Panc1 (cell line): Measurements from ENCODE around the gene KAT7. TPM values are rescaled to one million over a fixed set of nuclear protein-coding genes. Genes with fewer than 3 reads are reported as not detected.
A peak's percentile ranks its signal among the peaks of the same experiment; 100 is the strongest.

ENCODE experiments used
- ATAC-seq: fragments of 200-7000 bp; cut with Tn5 transposase; 2 replicates; pipeline ENCODE4 v1.9.1; 2020; ENCODE audit warnings: mild to moderate bottlenecking, moderate library complexity
- BruUV-seq: library from RNA; stranded (reverse); fragments of 400-500 nt; replicated peaks from 2 replicates; lab custom pipeline; 2021; lab: Mats Ljungman, UMichigan
- CTCF ChIA-PET: fragments of 300-600 bp; sonication (Branson Sonifier 250); formaldehyde crosslinking; loops from one replicate; lab custom pipeline; 2022; ENCODE audit warnings: antibody characterized with exemption; lab: Charles Lee
- POLR2A ChIA-PET: fragments of 300-600 bp; sonication (Branson Sonifier 250); formaldehyde crosslinking; loops from one replicate; lab custom pipeline; 2022; ENCODE audit warnings: antibody characterized with exemption; lab: Charles Lee
- DNase-seq: peaks from one replicate; pipeline ENCODE4 v3.0.0-alpha.2; 2010; ENCODE audit warnings: low read depth, low spot score
- H3K27ac ChIP-seq: 2 replicates; pipeline ENCODE4 v1.5.1; 2011; ENCODE audit warnings: mild to moderate bottlenecking, low read length, inconsistent platforms
- H3K27me3 ChIP-seq: fragments of 200-500 bp; sonication (Bioruptor generic); 2 replicates; pipeline ENCODE4 v1.6.0; 2014; ENCODE audit warnings: low read length, inconsistent platforms; ENCODE audit not compliant: control insufficient read depth, insufficient read depth
- H3K36me3 ChIP-seq: fragments of 200-500 bp; sonication (Bioruptor generic); 2 replicates; pipeline ENCODE4 v1.5.1; 2014; ENCODE audit warnings: inconsistent platforms, mild to moderate bottlenecking, low read length, moderate library complexity; ENCODE audit not compliant: control insufficient read depth, insufficient read depth
- H3K4me1 ChIP-seq: 2 replicates; pipeline ENCODE4 v1.5.1; 2011; ENCODE audit warnings: inconsistent platforms, mild to moderate bottlenecking, low read length, moderate library complexity; ENCODE audit not compliant: control insufficient read depth, insufficient read depth
- H3K4me3 ChIP-seq, 2 experiments: 2 replicates each; pipeline ENCODE4 v1.5.1; 2011 to 2012; ENCODE audit warnings: low read depth in 2 of 2, low read length in 2 of 2, mild to moderate bottlenecking in 2 of 2, inconsistent platforms in 1 of 2, moderate library complexity in 1 of 2
- H3K9me3 ChIP-seq: fragments of 200-500 bp; sonication (Bioruptor generic); 2 replicates; pipeline ENCODE4 v1.5.1; 2014; ENCODE audit warnings: low read depth, mild to moderate bottlenecking, inconsistent platforms, low read length, moderate library complexity; ENCODE audit not compliant: control insufficient read depth, insufficient read depth
- POLR2AphosphoS5 ChIP-seq: IDR thresholded peaks from 2 replicates; pipeline ENCODE4 v1.6.1; 2012; ENCODE audit warnings: mild to moderate bottlenecking, low read depth, low read length, moderate library complexity
- SIN3A ChIP-seq: IDR thresholded peaks from 2 replicates; pipeline ENCODE4 v1.6.1; 2012; ENCODE audit warnings: low read depth, mild to moderate bottlenecking, low read length, moderate library complexity, borderline replicate concordance; ENCODE audit not compliant: insufficient read depth
- TCF7L2 ChIP-seq: IDR thresholded peaks from 2 replicates; pipeline ENCODE4 v1.6.1; 2011; ENCODE audit warnings: mild to moderate bottlenecking, low read depth, low read length, inconsistent platforms
- in situ Hi-C: cut with HindIII; loops from 2 replicates; pipeline ENCODE4 v1.10.0; 2016; ENCODE audit warnings: low sequenced_read_pairs, low pct_unique_long_range_greater_than_20kb
- intact Hi-C: fragments of 100-400 bp; cut with micrococcal nuclease; formaldehyde crosslinking; loops from one replicate; pipeline ENCODE4 v1.10.0; 2022; ENCODE audit not compliant: unreplicated experiment
- total RNA-seq: library from RNA; stranded (reverse); gene quantifications from one replicate; pipeline ENCODE4 v1.2.1, GENCODE V29; 2021; ENCODE audit not compliant: unreplicated experiment
- TF ChIP-seq, protein P1 (sequence below): fragments of 450-650 bp; IDR thresholded peaks from 2 replicates; pipeline ENCODE4 v1.5.1; 2017; ENCODE audit warnings: mild to moderate bottlenecking
- TF ChIP-seq, protein P2 (sequence below), 2 experiments: IDR thresholded peaks; 2 replicates each; pipeline ENCODE4 v1.6.1; 2011 to 2012; ENCODE audit warnings: low read depth in 2 of 2, control low read depth in 1 of 2, low read length in 1 of 2, mild to moderate bottlenecking in 1 of 2, moderate library complexity in 1 of 2; ENCODE audit not compliant: insufficient read depth in 1 of 2

The KAT7 gene
- total RNA-seq, 1 experiment from 2014 or later: 69.0 TPM

DNA sequence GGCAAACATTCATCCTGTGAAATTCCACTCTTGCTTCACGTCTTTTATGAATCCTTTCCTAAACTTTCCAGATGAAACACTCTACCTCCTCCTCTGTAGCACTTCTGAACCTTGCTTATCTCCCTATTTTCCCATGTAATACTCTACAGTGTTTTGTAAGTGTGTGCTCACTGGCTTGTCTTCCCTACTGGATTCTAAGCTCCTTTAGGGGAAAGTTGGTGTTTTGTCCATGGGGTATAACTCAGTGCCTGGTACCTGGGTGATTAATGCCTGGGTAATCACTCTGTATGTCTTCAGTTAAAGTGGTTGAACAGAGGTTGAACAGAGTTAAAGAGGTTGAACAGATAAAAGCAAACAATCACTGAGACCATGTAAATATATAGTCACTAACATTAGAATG, 3.8 kb upstream of the KAT7 start:
- Histone ChIP-seq H3K4me3 (no peak overlapping the region), H3K9me3 (no peaks in the 10 kb centered on the region), H3K4me1 (peaks cover 10% of the 10 kb centered on the region), H3K27me3 (no peaks in the 10 kb centered on the region), H3K27ac (no peak overlapping the region), H3K36me3 (peaks cover 3% of the 10 kb centered on the region; the same call in 1 of the 2 replicates)
- intact Hi-C loops: no loop called here
- TF ChIP-seq SIN3A: no peak
- BruUV-seq: no TSS peak
- ChIA-PET POLR2A (no interaction called here), CTCF (no interaction called here)
- in situ Hi-C loops: no loop called here
- DNase-seq: no peak
- no peak for ATAC-seq

- no peak for DNase-seq
- H3K9me3 ChIP-seq: no peaks in the 10 kb centered on the region
- peaks cover 13% of the 10 kb centered on the region for H3K36me3 ChIP-seq
- ATAC-seq: no peak
- H3K27me3 ChIP-seq: no peaks in the 10 kb centered on the region
- peak overlapping the region; percentile 98 for H3K27ac ChIP-seq
- intact Hi-C loops (no loop called here), in situ Hi-C loops (no loop called here)
- H3K4me1 ChIP-seq: peaks cover 18% of the 10 kb centered on the region
- peak overlapping the region; percentile 92 to 98 for H3K4me3 ChIP-seq
- CTCF ChIA-PET: no interaction called here
- POLR2A ChIA-PET: interaction anchor here (0.9 to 1.0 kb wide), 3 partner anchors 14 to 41 kb away, joined by 3 read pairs; partner anchors contain the start of gene FAM117A
- BruUV-seq: TSS peak; percentile 88
- no peak for TF ChIP-seq POLR2AphosphoS5
- TF ChIP-seq, protein P1, sequence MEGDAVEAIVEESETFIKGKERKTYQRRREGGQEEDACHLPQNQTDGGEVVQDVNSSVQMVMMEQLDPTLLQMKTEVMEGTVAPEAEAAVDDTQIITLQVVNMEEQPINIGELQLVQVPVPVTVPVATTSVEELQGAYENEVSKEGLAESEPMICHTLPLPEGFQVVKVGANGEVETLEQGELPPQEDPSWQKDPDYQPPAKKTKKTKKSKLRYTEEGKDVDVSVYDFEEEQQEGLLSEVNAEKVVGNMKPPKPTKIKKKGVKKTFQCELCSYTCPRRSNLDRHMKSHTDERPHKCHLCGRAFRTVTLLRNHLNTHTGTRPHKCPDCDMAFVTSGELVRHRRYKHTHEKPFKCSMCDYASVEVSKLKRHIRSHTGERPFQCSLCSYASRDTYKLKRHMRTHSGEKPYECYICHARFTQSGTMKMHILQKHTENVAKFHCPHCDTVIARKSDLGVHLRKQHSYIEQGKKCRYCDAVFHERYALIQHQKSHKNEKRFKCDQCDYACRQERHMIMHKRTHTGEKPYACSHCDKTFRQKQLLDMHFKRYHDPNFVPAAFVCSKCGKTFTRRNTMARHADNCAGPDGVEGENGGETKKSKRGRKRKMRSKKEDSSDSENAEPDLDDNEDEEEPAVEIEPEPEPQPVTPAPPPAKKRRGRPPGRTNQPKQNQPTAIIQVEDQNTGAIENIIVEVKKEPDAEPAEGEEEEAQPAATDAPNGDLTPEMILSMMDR: no peak
- no peak for TF ChIP-seq TCF7L2
- TF ChIP-seq, protein P2, sequence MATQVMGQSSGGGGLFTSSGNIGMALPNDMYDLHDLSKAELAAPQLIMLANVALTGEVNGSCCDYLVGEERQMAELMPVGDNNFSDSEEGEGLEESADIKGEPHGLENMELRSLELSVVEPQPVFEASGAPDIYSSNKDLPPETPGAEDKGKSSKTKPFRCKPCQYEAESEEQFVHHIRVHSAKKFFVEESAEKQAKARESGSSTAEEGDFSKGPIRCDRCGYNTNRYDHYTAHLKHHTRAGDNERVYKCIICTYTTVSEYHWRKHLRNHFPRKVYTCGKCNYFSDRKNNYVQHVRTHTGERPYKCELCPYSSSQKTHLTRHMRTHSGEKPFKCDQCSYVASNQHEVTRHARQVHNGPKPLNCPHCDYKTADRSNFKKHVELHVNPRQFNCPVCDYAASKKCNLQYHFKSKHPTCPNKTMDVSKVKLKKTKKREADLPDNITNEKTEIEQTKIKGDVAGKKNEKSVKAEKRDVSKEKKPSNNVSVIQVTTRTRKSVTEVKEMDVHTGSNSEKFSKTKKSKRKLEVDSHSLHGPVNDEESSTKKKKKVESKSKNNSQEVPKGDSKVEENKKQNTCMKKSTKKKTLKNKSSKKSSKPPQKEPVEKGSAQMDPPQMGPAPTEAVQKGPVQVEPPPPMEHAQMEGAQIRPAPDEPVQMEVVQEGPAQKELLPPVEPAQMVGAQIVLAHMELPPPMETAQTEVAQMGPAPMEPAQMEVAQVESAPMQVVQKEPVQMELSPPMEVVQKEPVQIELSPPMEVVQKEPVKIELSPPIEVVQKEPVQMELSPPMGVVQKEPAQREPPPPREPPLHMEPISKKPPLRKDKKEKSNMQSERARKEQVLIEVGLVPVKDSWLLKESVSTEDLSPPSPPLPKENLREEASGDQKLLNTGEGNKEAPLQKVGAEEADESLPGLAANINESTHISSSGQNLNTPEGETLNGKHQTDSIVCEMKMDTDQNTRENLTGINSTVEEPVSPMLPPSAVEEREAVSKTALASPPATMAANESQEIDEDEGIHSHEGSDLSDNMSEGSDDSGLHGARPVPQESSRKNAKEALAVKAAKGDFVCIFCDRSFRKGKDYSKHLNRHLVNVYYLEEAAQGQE (IDR thresholded peaks at IDR 0.05; ENCODE audit: insufficient read depth in 1 of 2, low read depth in 2 of 2, low read length in 1 of 2): no peak
- no peak for TF ChIP-seq SIN3A
Measured at GRCh38 chr17:49787884-49788477, 500 bp upstream of the KAT7 start.

DNA sequence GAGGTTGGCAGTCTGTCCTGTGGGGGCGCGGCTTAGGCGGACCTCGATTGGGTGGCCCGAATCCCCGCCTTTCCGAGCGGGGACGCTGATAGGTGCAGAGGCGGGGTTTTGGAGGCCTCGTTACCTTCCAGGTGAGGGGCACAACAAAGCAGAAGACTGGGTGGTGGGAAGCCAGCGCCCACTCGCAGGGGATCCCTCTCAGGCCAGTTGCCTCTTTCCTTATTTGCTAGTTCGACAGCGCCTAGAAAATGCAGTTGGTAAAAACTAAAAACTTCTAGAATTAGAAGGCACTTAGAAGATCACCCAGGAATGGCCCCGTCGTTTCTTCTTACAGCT, 730 bp downstream of the KAT7 start:
- Histone ChIP-seq H3K4me1 (peaks cover 18% of the 10 kb centered on the region), H3K27me3 (no peaks in the 10 kb centered on the region), H3K9me3 (no peaks in the 10 kb centered on the region), H3K27ac (0 out of 2 replicates have a peak overlapping the region, but pooled peaks have one; percentile 2), H3K36me3 (peaks cover 18% of the 10 kb centered on the region), H3K4me3 (peak overlapping the region; percentile 78 to 92)
- ATAC-seq: no peak
- intact Hi-C loops (no loop called here), in situ Hi-C loops (no loop called here)
- ChIA-PET POLR2A (interaction anchor here (0.5 kb wide), 1 partner anchor 155 kb away, joined by 3 read pairs; no protein-coding TSS in a partner anchor), CTCF (interaction anchor here (0.6 kb wide), 1 partner anchor 16 kb away, joined by 3 read pairs; no protein-coding TSS in a partner anchor)
- DNase-seq: no peak
- no TSS peak for BruUV-seq
- TF ChIP-seq, protein P2 (IDR thresholded peaks at IDR 0.05; ENCODE audit: insufficient read depth in 1 of 2, low read depth in 2 of 2, low read length in 1 of 2): no peak
- no peak for TF ChIP-seq POLR2AphosphoS5
- TF ChIP-seq TCF7L2: no peak
- 0 out of 2 replicates have a peak, but pooled peaks have one; percentile 12 for TF ChIP-seq SIN3A
